ENCODE measurements around the gene PTPN14.

GRCh38 chr1:214364386-214364785 lies 187.0 kb downstream of the PTPN14 start:
- TF ChIP-seq CTCF (conservative IDR thresholded peaks at IDR 0.05 in 1 of 2, IDR thresholded peaks at IDR 0.05 in 1 of 2; ENCODE audit: extremely low read depth in 1 of 2, insufficient read depth in 1 of 2, low read depth in 1 of 2, low read length in 2 of 2) (no peak), EZH2 (IDR thresholded peaks at IDR 0.05; ENCODE audit: borderline replicate concordance, low read length) (no peak)
